NCI-H82 treated with DMSO at 0.1 percent for 48 hours (cell line): ENCODE results near the gene ZKSCAN1.

ENCODE experiments used
- DNase-seq: peaks from one replicate; lab custom pipeline; 2025; ENCODE audit not compliant: unreplicated experiment; lab: John Stamatoyannopoulos, UW

ZKSCAN1 gene

GRCh38 chr7:100079024-100079560 is 63.7 kb downstream of the ZKSCAN1 start:
- no peak for DNase-seq

GRCh38 chr7:100080907-100081534 is 65.6 kb downstream of the ZKSCAN1 start:
- DNase-seq = no peak

GRCh38 chr7:100081535-100082102 is 66.2 kb downstream of the ZKSCAN1 start, which contains the start of gene ZNF3:
Gene ZNF3 (minus strand): TSS chr7:100081723. CDS start chr7:100077357, 4,366 bp downstream.
- peak; percentile 97 for DNase-seq

- DNase-seq = no peak
Observed at GRCh38 chr7:100082978-100083377, 67.6 kb downstream of the ZKSCAN1 start.

GRCh38 chr7:100085515-100085914 is 70.1 kb downstream of the ZKSCAN1 start:
- DNase-seq = no peak

- DNase-seq = peak; percentile 75
Observed at GRCh38 chr7:100087055-100087750, 71.8 kb downstream of the ZKSCAN1 start.

- no peak for DNase-seq
Observed at GRCh38 chr7:100088095-100088620, 72.8 kb downstream of the ZKSCAN1 start.

- peak; percentile 12 for DNase-seq
Observed at GRCh38 chr7:100088621-100089457, 73.4 kb downstream of the ZKSCAN1 start, which contains the start of gene COPS6. Gene COPS6 (plus strand): TSS chr7:100088969. CDS start chr7:100088991, 22 bp downstream.

- no peak for DNase-seq
Observed at GRCh38 chr7:100089458-100090196, 74.2 kb downstream of the ZKSCAN1 start.

- no peak for DNase-seq
Observed at GRCh38 chr7:100090527-100091410, 75.4 kb downstream of the ZKSCAN1 start.
